AG04449 (cell line): ENCODE data around the gene KPTN.

Experiments used
- CTCF ChIA-PET: fragments of 350-600 bp; formaldehyde crosslinking; extraction: SDS; loops from one replicate; lab custom pipeline; 2021; ENCODE audit warnings: antibody characterized with exemption; lab: Yijun Ruan, JAX
- POLR2A ChIA-PET: fragments of 400-600, 350-600 bp; formaldehyde crosslinking; extraction: SDS; loops from one replicate; lab custom pipeline; 2020; ENCODE audit warnings: antibody characterized with exemption, inconsistent platforms; lab: Yijun Ruan, JAX
- DNase-seq: peaks from one replicate; pipeline ENCODE4 v3.0.0-alpha.2; 2010; ENCODE audit warnings: low read depth, low spot score
- H3K4me3 ChIP-seq: 2 replicates; pipeline ENCODE4 v1.5.1; 2011; ENCODE audit warnings: low read depth, mild to moderate bottlenecking, control low read depth, low read length
- TF ChIP-seq, protein P1 (sequence below): IDR thresholded peaks from one replicate; pipeline ENCODE4 v1.5.1; 2011; ENCODE audit warnings: mild to moderate bottlenecking, moderate library complexity, low read length, control low read depth, inconsistent platforms; ENCODE audit not compliant: insufficient read depth; ENCODE audit errors: missing control alignments

The KPTN gene

DNA sequence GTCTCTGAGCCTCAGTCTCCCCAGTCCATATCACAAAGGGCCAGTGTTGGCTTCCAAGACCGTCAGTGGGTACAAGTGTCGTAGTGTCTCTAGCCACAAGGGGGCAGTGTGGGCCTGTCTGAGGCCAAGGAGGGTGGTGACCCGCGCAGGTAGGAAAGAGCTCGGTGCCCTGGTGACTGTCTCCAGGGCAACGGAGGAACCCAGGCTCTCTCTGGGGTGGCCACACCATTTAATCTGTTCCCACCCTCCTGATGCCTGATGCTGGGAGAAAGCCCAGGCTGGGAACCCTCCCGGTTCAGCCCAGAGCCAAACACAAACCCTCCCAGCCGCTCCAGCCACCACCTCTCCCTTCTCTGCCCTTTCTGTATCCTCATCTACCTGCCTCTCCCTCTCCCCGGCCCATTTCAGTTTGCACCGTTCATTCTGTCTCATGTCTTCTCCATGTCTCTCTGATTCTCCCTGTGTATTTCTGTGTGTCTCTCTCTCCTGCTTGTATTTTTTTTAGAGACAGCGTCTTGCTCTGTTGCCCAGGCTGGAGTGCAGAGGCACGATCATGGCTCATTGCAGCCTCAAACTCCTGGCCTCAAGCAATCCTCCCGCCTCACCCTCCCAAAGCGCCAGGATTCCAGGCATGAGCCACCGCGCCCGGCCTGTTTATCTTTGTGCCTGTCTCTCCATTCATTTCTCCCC, 47.2 kb downstream of the KPTN start:
- no peak overlapping the region for H3K4me3 ChIP-seq
- TF ChIP-seq, protein P1, sequence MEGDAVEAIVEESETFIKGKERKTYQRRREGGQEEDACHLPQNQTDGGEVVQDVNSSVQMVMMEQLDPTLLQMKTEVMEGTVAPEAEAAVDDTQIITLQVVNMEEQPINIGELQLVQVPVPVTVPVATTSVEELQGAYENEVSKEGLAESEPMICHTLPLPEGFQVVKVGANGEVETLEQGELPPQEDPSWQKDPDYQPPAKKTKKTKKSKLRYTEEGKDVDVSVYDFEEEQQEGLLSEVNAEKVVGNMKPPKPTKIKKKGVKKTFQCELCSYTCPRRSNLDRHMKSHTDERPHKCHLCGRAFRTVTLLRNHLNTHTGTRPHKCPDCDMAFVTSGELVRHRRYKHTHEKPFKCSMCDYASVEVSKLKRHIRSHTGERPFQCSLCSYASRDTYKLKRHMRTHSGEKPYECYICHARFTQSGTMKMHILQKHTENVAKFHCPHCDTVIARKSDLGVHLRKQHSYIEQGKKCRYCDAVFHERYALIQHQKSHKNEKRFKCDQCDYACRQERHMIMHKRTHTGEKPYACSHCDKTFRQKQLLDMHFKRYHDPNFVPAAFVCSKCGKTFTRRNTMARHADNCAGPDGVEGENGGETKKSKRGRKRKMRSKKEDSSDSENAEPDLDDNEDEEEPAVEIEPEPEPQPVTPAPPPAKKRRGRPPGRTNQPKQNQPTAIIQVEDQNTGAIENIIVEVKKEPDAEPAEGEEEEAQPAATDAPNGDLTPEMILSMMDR = peak; percentile 87
- no peak for DNase-seq
- POLR2A ChIA-PET = interaction anchor here (1.0 kb wide), 2 partner anchors 38 to 268 kb away, joined by 3 read pairs; no protein-coding TSS in a partner anchor
- CTCF ChIA-PET = interaction anchor here (0.5 to 16.6 kb wide), 41 partner anchors 10 to 330 kb away, joined by 3 to 867 read pairs (median 4); partner anchors contain the start of genes EHD2, KPTN, MEIS3 and NAPA

GRCh38 chr19:47435883-47436417, 48.1 kb downstream of the KPTN start:
- POLR2A ChIA-PET = interaction anchor here (1.0 kb wide), 2 partner anchors 39 to 269 kb away, joined by 3 read pairs; no protein-coding TSS in a partner anchor
- CTCF ChIA-PET = interaction anchor here (0.8 to 16.6 kb wide), 35 partner anchors 9 to 347 kb away, joined by 3 to 867 read pairs (median 4); partner anchors contain the start of genes EHD2, KPTN, MEIS3 and NAPA
- no peak overlapping the region for H3K4me3 ChIP-seq
- no peak for DNase-seq
- TF ChIP-seq, protein P1 = no peak

GRCh38 chr19:47435196-47435595, 48.8 kb downstream of the KPTN start:
- DNase-seq = no peak
- no peak overlapping the region for H3K4me3 ChIP-seq
- TF ChIP-seq, protein P1 = no peak
- POLR2A ChIA-PET = no interaction called here
- CTCF ChIA-PET = interaction anchor here (0.8 to 16.6 kb wide), 14 partner anchors 8 to 317 kb away, joined by 3 to 867 read pairs (median 8); partner anchors contain the start of genes EHD2, KPTN, NAPA and SLC8A2

GRCh38 chr19:47434088-47434487, 49.9 kb downstream of the KPTN start:
- no peak for DNase-seq
- no peak overlapping the region for H3K4me3 ChIP-seq
- POLR2A ChIA-PET = no interaction called here
- CTCF ChIA-PET = interaction anchor here (0.7 to 16.6 kb wide), 11 partner anchors 9 to 273 kb away, joined by 3 to 867 read pairs (median 4); partner anchors contain the start of genes EHD2 and KPTN
- TF ChIP-seq, protein P1 = no peak

DNA sequence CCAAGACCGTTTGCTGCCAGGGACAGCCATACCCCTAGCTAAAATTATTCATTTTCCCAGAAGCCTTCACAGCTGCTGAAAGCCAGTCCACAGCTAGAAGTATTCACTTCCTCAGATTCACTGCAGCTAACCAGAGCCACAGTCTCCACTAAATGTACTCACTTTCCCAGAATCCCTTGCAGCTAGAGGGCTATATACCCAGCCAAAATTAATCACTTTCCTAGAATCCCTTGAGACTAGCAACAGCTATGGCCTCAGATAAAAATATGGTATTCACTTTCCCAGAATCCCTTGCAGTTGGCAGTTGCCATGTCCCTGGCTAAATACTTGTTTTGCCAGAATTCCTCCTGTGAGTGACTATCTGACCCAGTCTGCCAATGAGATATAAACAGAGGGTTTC, 50.9 kb downstream of the KPTN start:
- no peak overlapping the region for H3K4me3 ChIP-seq
- ChIA-PET POLR2A (interaction anchor here (0.6 kb wide), 1 partner anchor 316 kb away, joined by 3 read pairs; no protein-coding TSS in a partner anchor), CTCF (interaction anchor here (0.7 to 16.6 kb wide), 9 partner anchors 14 to 274 kb away, joined by 3 to 867 read pairs (median 4); partner anchors contain the start of genes DHX34, EHD2 and KPTN)
- TF ChIP-seq, protein P1 = no peak
- DNase-seq = no peak

DNA sequence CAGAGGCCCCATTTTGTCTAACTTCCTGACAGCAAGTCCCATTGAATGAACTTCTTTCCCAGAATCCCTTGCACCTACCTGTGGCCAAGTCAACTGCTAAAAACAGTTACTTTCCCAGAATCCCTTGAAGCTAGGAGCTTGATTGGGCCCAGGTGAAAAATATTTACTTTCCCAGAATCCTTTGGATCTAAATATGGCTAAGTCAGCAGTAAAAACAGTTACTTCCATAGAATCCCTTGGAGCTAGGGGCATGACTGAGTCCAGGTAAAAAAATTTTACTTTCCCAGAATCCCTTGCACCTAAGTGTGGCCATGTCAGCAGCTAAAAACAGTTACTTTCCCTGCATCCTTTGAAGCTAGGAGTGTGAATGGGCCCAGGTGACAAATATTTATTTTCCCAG, 51.5 kb downstream of the KPTN start:
- ChIA-PET POLR2A (no interaction called here), CTCF (interaction anchor here (0.7 to 16.6 kb wide), 6 partner anchors 83 to 274 kb away, joined by 3 to 867 read pairs (median 4); partner anchors contain the start of genes DHX34 and EHD2)
- TF ChIP-seq, protein P1 = no peak
- DNase-seq = no peak
- H3K4me3 ChIP-seq = no peak overlapping the region
